ENCODE data around the gene DPP6.

The DPP6 gene

GRCh38 chr7:154353355-154353767, 301.2 kb downstream of the DPP6 start:
- Histone ChIP-seq H3K4me1 (ENCODE audit: control insufficient read depth in 1 of 2, insufficient read depth in 1 of 2, low read depth in 1 of 2, low read length in 1 of 2) (no peaks in the 10 kb centered on the region), H3K27me3 (no peaks in the 10 kb centered on the region), H3K9me3 (no peaks in the 10 kb centered on the region), H3K36me3 (no peaks in the 10 kb centered on the region), H3K27ac (no peak overlapping the region), H3K4me3 (ENCODE audit: low read depth in 1 of 2, low read length in 1 of 2) (no peak overlapping the region)
- TF ChIP-seq CTCF (IDR thresholded peaks at IDR 0.05) = no peak

GRCh38 chr7:154364170-154364569, 312.0 kb downstream of the DPP6 start:
- H3K27ac ChIP-seq = no peak overlapping the region
- no peaks in the 10 kb centered on the region for H3K36me3 ChIP-seq
- no peak for TF ChIP-seq CTCF (IDR thresholded peaks at IDR 0.05)
- H3K27me3 ChIP-seq = no peaks in the 10 kb centered on the region
- H3K4me1 ChIP-seq (ENCODE audit: control insufficient read depth in 1 of 2, insufficient read depth in 1 of 2, low read depth in 1 of 2, low read length in 1 of 2) = no peaks in the 10 kb centered on the region
- no peaks in the 10 kb centered on the region for H3K9me3 ChIP-seq
- H3K4me3 ChIP-seq (ENCODE audit: low read depth in 1 of 2, low read length in 1 of 2) = no peak overlapping the region

GRCh38 chr7:154371424-154371823, 319.2 kb downstream of the DPP6 start:
- Histone ChIP-seq H3K27me3 (no peaks in the 10 kb centered on the region), H3K27ac (no peak overlapping the region), H3K4me3 (ENCODE audit: low read depth in 1 of 2, low read length in 1 of 2) (no peak overlapping the region), H3K9me3 (no peaks in the 10 kb centered on the region), H3K36me3 (no peaks in the 10 kb centered on the region), H3K4me1 (ENCODE audit: control insufficient read depth in 1 of 2, insufficient read depth in 1 of 2, low read depth in 1 of 2, low read length in 1 of 2) (no peaks in the 10 kb centered on the region)
- no peak for TF ChIP-seq CTCF (IDR thresholded peaks at IDR 0.05)

GRCh38 chr7:154372011-154372601, 319.9 kb downstream of the DPP6 start:
- no peak for TF ChIP-seq CTCF (IDR thresholded peaks at IDR 0.05)
- Histone ChIP-seq H3K27ac (no peak overlapping the region), H3K27me3 (no peaks in the 10 kb centered on the region), H3K4me1 (ENCODE audit: control insufficient read depth in 1 of 2, insufficient read depth in 1 of 2, low read depth in 1 of 2, low read length in 1 of 2) (no peaks in the 10 kb centered on the region), H3K36me3 (no peaks in the 10 kb centered on the region), H3K9me3 (no peaks in the 10 kb centered on the region), H3K4me3 (ENCODE audit: low read depth in 1 of 2, low read length in 1 of 2) (no peak overlapping the region)

GRCh38 chr7:154373956-154374355, 321.8 kb downstream of the DPP6 start:
- Histone ChIP-seq H3K4me1 (ENCODE audit: control insufficient read depth in 1 of 2, insufficient read depth in 1 of 2, low read depth in 1 of 2, low read length in 1 of 2) (no peaks in the 10 kb centered on the region), H3K9me3 (no peaks in the 10 kb centered on the region), H3K4me3 (ENCODE audit: low read depth in 1 of 2, low read length in 1 of 2) (no peak overlapping the region), H3K27ac (no peak overlapping the region), H3K27me3 (no peaks in the 10 kb centered on the region), H3K36me3 (no peaks in the 10 kb centered on the region)
- TF ChIP-seq CTCF (IDR thresholded peaks at IDR 0.05) = no peak

GRCh38 chr7:154375956-154376355, 323.8 kb downstream of the DPP6 start:
- no peak overlapping the region for H3K4me3 ChIP-seq (ENCODE audit: low read depth in 1 of 2, low read length in 1 of 2)
- no peak overlapping the region for H3K27ac ChIP-seq
- no peaks in the 10 kb centered on the region for H3K4me1 ChIP-seq (ENCODE audit: control insufficient read depth in 1 of 2, insufficient read depth in 1 of 2, low read depth in 1 of 2, low read length in 1 of 2)
- H3K27me3 ChIP-seq = no peaks in the 10 kb centered on the region
- no peak for TF ChIP-seq CTCF (IDR thresholded peaks at IDR 0.05)
- no peaks in the 10 kb centered on the region for H3K36me3 ChIP-seq
- no peaks in the 10 kb centered on the region for H3K9me3 ChIP-seq

Data from neutrophil (primary cell).